Camera-type eye (tissue), 1 donor: Measurements from ENCODE around the gene NTN3. TPM values are rescaled to one million over a fixed set of nuclear protein-coding genes. Genes with fewer than 3 reads are reported as not detected.

ENCODE experiments used
- total RNA-seq: library from RNA; depleted of rRNA; stranded (reverse); fragments of >200 nt; gene quantifications from one replicate; pipeline ENCODE4 v1.2.3, GENCODE V29; 2014

NTN3 gene
- 17.4 TPM for total RNA-seq

DNA sequence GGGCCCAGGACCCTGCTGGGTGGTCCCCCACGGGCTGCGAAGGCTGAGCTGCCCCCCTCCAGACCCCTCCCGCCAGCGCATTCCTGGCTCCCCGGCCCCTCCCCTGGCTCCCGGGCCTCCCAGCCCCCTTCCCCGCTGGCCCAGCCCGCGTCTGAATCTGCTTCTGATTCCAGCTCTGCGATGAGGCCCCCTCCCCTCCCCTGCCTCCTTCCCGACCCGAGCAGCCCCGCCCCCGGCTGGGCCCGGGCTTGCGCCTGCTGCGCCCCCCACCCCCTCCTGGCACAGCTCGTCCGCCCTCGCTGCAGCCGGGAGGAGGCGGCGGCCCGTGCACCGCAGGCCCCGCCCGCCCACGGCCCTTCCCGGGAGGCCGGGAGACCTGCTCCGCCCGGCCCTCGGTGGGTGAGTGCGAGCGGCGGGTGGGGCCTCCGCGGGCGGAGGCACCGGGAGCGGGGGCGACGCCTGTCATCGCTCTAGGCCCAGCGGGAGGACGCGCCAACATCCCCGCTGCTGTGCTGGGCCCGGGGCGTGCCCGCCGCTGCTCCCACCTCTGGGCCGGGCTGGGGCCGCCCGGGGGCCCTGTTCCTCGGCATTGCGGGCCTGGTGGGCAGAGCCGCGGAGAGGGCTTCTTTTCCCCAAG lies at the start of gene NTN3:
NTN3 (plus strand) TSS at position 282 of the 637 bp plus-strand sequence. CDS start 405 bp downstream, outside the sequence.

DNA sequence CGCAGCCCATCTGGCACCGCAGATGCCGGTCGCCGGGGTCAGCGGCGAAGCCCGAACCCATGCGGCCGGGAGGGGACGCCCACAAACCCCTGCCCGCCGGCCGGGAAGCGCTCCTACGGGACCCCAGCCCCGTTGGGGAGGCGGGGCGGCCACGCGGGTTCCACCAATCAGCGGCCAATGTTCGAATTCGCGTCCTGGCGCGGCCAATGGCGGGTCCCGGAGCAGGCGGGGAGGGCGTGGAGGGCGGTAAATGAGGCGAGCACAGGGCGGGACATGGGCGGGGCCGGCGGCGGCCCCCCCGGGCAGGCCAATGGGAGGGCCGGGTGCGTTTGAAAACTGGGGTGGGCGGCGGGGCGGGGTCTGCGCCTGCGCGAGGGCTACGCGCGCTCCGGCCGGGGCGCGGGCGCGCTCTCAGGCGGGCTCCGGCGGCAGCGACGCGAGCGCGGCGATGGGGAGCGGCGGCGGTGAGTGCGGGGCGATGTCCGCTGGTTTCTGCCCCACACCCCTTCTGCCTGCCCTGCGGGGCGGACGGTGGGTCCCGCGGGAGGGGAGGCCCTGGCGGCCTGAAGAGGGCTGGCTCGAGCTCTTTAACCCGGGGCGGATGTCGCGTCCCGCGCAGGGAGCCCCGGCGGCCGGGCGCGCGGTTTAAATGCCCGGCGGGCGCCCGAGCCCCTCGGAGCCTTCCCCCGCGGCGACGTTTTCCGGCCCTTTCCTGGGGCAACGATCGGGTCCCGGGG lies 41.9 kb upstream of the NTN3 start, which contains the start of gene CCNF:
CCNF (plus strand) TSS at position 414 of the 737 bp plus-strand sequence; CDS start at position 449, 35 bp downstream.

GRCh38 chr16:2459647-2460390 lies 11.3 kb upstream of the NTN3 start, which contains the start of gene TEDC2:
Gene TEDC2 (plus strand): TSS chr16:2460109. CDS start chr16:2460145, 36 bp downstream.

DNA sequence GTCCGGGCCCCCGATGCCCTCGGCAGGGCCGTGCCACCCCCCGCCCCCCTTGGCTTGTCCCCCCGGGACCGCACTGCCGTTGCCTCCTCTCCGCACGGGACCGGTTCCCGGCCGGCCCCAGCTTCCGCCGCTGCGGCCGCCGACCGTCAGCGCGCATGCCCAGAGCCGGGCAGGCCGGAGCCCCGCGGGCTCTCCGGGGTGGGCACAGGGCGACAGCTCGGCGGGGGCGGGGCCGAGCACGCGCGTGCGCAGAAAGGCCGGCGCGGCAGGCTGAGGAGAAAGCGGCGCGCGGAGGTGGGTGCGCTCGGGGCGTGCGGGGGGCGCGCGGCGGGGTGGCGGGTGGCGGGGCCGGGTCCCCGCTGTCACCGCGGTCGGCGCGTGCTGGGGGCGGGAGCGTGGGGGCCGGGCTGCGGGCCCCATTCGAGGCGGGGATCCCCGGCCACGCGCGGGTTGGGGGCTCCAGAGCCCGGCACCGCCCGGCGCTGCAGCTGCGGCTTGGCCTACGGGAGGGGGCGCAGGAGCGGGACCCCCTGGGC lies 3.8 kb downstream of the NTN3 start, which contains the start of gene TBC1D24:
TBC1D24 (plus strand) TSS at position 251 of the 536 bp plus-strand sequence. CDS start 21,022 bp downstream, outside the sequence.

DNA sequence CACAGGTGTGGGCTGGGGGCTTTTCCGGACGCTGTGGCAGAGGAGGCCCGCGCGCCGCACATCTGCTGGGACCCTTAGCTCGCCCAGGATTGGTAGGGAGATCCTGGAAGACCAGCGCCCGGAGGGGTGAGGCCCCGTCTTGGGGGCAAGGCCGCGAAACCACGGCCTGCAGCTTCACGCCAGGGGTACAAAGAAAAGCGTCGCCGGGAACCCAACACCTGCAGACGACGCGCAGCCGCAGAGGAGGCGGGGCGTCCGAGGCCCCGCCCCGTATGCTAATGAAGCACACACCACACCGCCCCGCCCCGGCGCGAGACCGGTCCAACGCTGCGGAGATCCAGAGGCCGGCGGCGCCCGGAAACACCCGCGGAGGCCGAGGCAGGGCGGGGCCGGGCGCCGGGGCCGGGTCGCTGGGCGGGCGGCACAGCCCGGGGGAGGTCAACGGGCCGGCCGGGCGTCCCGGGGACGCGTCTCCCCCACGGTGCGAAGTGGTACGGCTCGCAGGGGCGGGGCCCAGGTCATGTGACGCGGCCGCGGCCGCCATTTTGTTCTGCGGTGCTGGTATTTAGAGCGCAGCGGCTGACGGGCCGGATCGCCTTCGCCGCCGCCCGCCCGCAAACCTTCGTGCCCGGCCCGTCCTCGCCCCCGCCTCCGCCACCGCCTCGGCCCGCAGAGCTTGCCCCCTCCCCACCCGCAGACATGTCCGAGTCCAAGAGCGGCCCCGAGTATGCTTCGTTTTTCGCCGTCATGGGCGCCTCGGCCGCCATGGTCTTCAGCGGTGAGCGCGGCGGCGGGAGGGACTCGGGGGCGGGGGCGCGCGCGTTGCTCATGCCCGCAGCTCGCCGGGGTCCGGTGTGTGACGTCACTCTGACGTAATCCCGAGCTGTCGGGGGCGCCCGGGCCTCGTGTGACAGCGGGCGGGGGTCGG lies 42.6 kb downstream of the NTN3 start, which contains the start of gene ATP6V0C:
ATP6V0C (plus strand) TSS at position 548 of the 928 bp plus-strand sequence; CDS start at position 700, 152 bp downstream.

GRCh38 chr16:2520097-2520783 lies 49.1 kb downstream of the NTN3 start, which contains the start of gene AMDHD2:
Gene AMDHD2 (plus strand): TSS chr16:2520371. CDS start chr16:2520459, 88 bp downstream.

Other genes starting within 250 kb of the NTN3 start
- gene E4F1, start 247.7 kb upstream of the NTN3 start, total RNA-seq = 37.4 TPM
- gene DNASE1L2, start 234.9 kb upstream of the NTN3 start, total RNA-seq = 1.2 TPM
- 40.5 TPM for gene ECI1, start 219.7 kb upstream of the NTN3 start, total RNA-seq
- 117 TPM for gene RNPS1, start 203.2 kb upstream of the NTN3 start, total RNA-seq
- gene ABCA3, start 130.6 kb upstream of the NTN3 start, total RNA-seq = 25.3 TPM
- gene CCNF, start 41.9 kb upstream of the NTN3 start, total RNA-seq = 10.2 TPM
- gene TEDC2, start 11.2 kb upstream of the NTN3 start, total RNA-seq = 7.0 TPM
- 46.5 TPM for gene TBC1D24, start 3.8 kb downstream of the NTN3 start, total RNA-seq
- 45.1 TPM for gene ATP6V0C, start 42.7 kb downstream of the NTN3 start, total RNA-seq
- 31.7 TPM for gene AMDHD2, start 49.1 kb downstream of the NTN3 start, total RNA-seq
- gene CEMP1, start 60.1 kb downstream of the NTN3 start, total RNA-seq = not detected
- gene PDPK1, start 66.7 kb downstream of the NTN3 start, total RNA-seq = 35.7 TPM
- gene KCTD5, start 211.2 kb downstream of the NTN3 start, total RNA-seq = 36.1 TPM
- 2.0 TPM for gene PRSS27, start 248.9 kb downstream of the NTN3 start, total RNA-seq